ENCODE data around the gene SEMA6B. TPM values are rescaled to one million over a fixed set of nuclear protein-coding genes. Genes with fewer than 3 reads are reported as not detected.

Gene SEMA6B
- total RNA-seq, 2 donors from 2014 or later, result 28.9 to 67.8 TPM

DNA sequence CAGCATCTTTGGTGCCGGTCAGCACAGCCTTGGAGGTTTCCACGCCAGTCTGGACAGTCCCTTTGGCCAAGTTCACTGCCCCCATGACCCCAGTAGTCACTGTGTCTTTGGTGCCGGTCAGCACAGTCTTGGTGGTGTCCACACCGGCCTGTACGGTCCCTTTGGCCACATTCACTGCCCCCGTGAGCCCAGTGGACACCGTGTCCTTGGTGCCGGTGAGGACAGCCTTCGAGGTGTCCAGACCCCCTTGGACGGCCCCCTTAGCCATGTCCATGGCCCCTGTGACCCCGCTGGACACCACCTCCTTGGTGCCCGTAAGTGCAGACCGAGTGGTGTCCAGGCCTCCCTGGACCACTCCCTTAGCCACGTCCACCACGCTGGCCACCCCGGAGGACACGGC, 46.2 kb downstream of the SEMA6B start:
- H3K36me3 ChIP-seq (ENCODE audit: control insufficient read depth, insufficient read depth, low read length), result no peaks in the 10 kb centered on the region
- no peaks in the 10 kb centered on the region for H3K4me1 Mint-ChIP-seq
- TF ChIP-seq, protein P1, sequence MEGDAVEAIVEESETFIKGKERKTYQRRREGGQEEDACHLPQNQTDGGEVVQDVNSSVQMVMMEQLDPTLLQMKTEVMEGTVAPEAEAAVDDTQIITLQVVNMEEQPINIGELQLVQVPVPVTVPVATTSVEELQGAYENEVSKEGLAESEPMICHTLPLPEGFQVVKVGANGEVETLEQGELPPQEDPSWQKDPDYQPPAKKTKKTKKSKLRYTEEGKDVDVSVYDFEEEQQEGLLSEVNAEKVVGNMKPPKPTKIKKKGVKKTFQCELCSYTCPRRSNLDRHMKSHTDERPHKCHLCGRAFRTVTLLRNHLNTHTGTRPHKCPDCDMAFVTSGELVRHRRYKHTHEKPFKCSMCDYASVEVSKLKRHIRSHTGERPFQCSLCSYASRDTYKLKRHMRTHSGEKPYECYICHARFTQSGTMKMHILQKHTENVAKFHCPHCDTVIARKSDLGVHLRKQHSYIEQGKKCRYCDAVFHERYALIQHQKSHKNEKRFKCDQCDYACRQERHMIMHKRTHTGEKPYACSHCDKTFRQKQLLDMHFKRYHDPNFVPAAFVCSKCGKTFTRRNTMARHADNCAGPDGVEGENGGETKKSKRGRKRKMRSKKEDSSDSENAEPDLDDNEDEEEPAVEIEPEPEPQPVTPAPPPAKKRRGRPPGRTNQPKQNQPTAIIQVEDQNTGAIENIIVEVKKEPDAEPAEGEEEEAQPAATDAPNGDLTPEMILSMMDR (conservative IDR thresholded peaks at IDR 0.05), result no peak
- H3K4me3 Mint-ChIP-seq, result no peak overlapping the region
- H3K27me3 ChIP-seq (ENCODE audit: control insufficient read depth, insufficient read depth, low read length, poor library complexity, severe bottlenecking), result no peaks in the 10 kb centered on the region
- H3K27ac ChIP-seq (ENCODE audit: low read depth, low read length), result no peak overlapping the region
- H3K9me3 Mint-ChIP-seq, result no peaks in the 10 kb centered on the region
- WGBS, 2 experiments (ENCODE audit: insufficient coverage in 1 of 2, insufficient read length in 1 of 2), result 92 to 97% methylated on average over 15 to 17 of the region's 17 CpGs
- H3K9ac ChIP-seq (ENCODE audit: extremely low read depth, low read length, poor library complexity, severe bottlenecking), result no peak overlapping the region
- H3K4me3 ChIP-seq (ENCODE audit: low read length), result no peak overlapping the region
- peaks cover 35% of the 10 kb centered on the region for H3K27me3 Mint-ChIP-seq (ENCODE audit: insufficient read depth)
- DNase-seq, result no peak
- no peak overlapping the region for H3K27ac Mint-ChIP-seq
- H3K36me3 Mint-ChIP-seq (ENCODE audit: low read depth), result no peaks in the 10 kb centered on the region
- H3K9me3 ChIP-seq (ENCODE audit: control insufficient read depth, low read length), result no peaks in the 10 kb centered on the region
- H3K4me1 ChIP-seq (ENCODE audit: control insufficient read depth, insufficient read depth, low read length), result no peaks in the 10 kb centered on the region

DNA sequence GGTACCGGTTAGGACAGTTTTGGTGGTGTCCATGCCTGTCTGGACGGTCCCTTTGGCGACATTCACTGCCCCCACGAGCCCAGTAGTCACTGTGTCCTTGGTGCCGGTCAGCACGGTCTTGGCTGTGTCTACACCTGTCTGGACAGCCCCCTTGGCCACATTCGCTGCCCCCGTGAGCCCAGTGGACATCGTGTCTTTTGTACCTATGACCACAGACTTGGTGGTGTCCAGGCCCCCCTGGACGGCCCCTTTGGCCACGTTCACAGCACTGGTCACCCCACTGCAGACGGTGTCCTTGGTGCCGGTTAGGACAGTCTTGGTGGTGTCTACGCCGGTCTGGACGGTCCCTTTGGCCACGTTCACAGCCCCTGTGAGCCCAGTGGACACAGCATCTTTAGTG, 47.4 kb downstream of the SEMA6B start:
- Histone ChIP-seq H3K27me3 (ENCODE audit: control insufficient read depth, insufficient read depth, low read length, poor library complexity, severe bottlenecking) (no peaks in the 10 kb centered on the region), H3K36me3 (ENCODE audit: control insufficient read depth, insufficient read depth, low read length) (no peaks in the 10 kb centered on the region), H3K4me3 (ENCODE audit: low read length) (no peak overlapping the region), H3K27ac (ENCODE audit: low read depth, low read length) (no peak overlapping the region), H3K9ac (ENCODE audit: extremely low read depth, low read length, poor library complexity, severe bottlenecking) (no peak overlapping the region), H3K4me1 (ENCODE audit: control insufficient read depth, insufficient read depth, low read length) (no peaks in the 10 kb centered on the region), H3K9me3 (ENCODE audit: control insufficient read depth, low read length) (no peaks in the 10 kb centered on the region)
- TF ChIP-seq, protein P1 (conservative IDR thresholded peaks at IDR 0.05), result no peak
- Mint-ChIP-seq H3K27ac (no peak overlapping the region), H3K9me3 (no peaks in the 10 kb centered on the region), H3K4me3 (no peak overlapping the region), H3K4me1 (no peaks in the 10 kb centered on the region), H3K27me3 (ENCODE audit: insufficient read depth) (peaks cover 39% of the 10 kb centered on the region), H3K36me3 (ENCODE audit: low read depth) (no peaks in the 10 kb centered on the region)
- WGBS, 2 experiments (ENCODE audit: insufficient coverage in 1 of 2, insufficient read length in 1 of 2), result 89 to 91% methylated on average over 15 to 17 of the region's 17 CpGs
- DNase-seq, result no peak

DNA sequence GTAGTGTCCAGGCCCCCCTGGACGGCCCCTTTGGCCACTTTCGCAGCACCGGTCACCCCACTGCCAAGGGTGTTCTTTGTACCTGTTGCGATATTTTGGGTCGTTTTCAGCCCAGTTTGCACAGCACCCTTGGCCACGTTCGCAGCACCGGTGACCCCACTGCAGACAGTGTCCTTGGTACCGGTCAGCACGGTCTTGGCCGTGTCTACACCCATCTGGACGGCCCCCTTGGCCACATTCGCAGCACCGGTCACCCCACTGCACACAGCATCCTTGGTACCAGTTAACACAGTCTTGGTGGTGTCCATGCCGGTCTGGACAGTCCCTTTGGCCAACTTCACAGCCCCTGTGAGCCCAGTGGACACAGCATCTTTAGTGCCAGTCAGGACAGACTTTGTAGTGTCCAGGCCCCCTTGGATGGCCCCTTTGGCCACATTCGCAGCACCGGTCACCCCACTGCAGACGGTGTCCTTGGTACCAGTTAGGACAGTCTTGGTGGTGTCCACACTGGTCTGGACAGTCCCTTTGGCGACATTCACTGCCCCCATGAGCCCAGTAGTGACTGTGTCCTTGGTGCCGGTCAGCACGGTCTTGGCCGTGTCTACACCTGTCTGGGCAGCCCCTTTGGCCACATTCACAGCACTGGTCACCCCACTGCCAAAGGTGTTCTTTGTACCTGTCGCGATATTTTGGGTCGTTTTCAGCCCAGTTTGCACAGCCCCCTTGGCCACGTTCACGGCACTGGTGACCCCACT, 48.0 kb downstream of the SEMA6B start:
- H3K4me3 ChIP-seq (ENCODE audit: low read length), result no peak overlapping the region
- no peak overlapping the region for H3K9ac ChIP-seq (ENCODE audit: extremely low read depth, low read length, poor library complexity, severe bottlenecking)
- H3K4me1 ChIP-seq (ENCODE audit: control insufficient read depth, insufficient read depth, low read length), result no peaks in the 10 kb centered on the region
- no peaks in the 10 kb centered on the region for H3K9me3 ChIP-seq (ENCODE audit: control insufficient read depth, low read length)
- TF ChIP-seq, protein P1 (conservative IDR thresholded peaks at IDR 0.05), result no peak
- Mint-ChIP-seq H3K4me1 (no peaks in the 10 kb centered on the region), H3K27ac (no peak overlapping the region), H3K4me3 (no peak overlapping the region), H3K9me3 (no peaks in the 10 kb centered on the region), H3K36me3 (ENCODE audit: low read depth) (peaks cover 6% of the 10 kb centered on the region), H3K27me3 (ENCODE audit: insufficient read depth) (peaks cover 39% of the 10 kb centered on the region)
- no peaks in the 10 kb centered on the region for H3K36me3 ChIP-seq (ENCODE audit: control insufficient read depth, insufficient read depth, low read length)
- 88 to 91% methylated on average over 22 to 27 of the region's 27 CpGs for WGBS, 2 experiments (ENCODE audit: insufficient coverage in 1 of 2, insufficient read length in 1 of 2)
- no peak for DNase-seq
- H3K27ac ChIP-seq (ENCODE audit: low read depth, low read length), result no peak overlapping the region
- H3K27me3 ChIP-seq (ENCODE audit: control insufficient read depth, insufficient read depth, low read length, poor library complexity, severe bottlenecking), result no peaks in the 10 kb centered on the region
